ENCODE measurements around the gene BTN1A1.

- no peak for TF ChIP-seq BCL3 (IDR thresholded peaks at IDR 0.05; ENCODE audit: borderline replicate concordance, insufficient read depth, low read depth, low read length, poor library complexity, severe bottlenecking)
- no peak for TF ChIP-seq POLR2AphosphoS2 (IDR thresholded peaks at IDR 0.05; ENCODE audit: low read depth, low read length)
- TF ChIP-seq EZH2 (IDR thresholded peaks at IDR 0.05; ENCODE audit: borderline replicate concordance, control insufficient read depth, low read depth, low read length), result no peak
- TF ChIP-seq POLR2A (IDR thresholded peaks at IDR 0.05; ENCODE audit: low read depth, low read length), result no peak
Measured at GRCh38 chr6:26545627-26546026, 45.5 kb downstream of the BTN1A1 start.

Data from GM12878 (cell line).